HUDEP-2 (cell line): ENCODE results near the gene GDNF.
A peak's percentile ranks its signal among the peaks of the same experiment; 100 is the strongest.
"Not testable (repeated sequence)": the region's sequence is repeated elsewhere in the genome, so short reads cannot be mapped to it uniquely, and the experiment has no call there.

Experiments used
- DNase-seq, 76 experiments: peaks; one replicate each; lab custom pipeline; 2025; ENCODE audit not compliant: unreplicated experiment in 76 of 76; lab: John Stamatoyannopoulos, UW

GDNF gene

GRCh38 chr5:37839407-37840052 lies at the start of gene GDNF:
Gene GDNF, minus strand, starts transcription at chr5:37840041. Its CDS starts 5,245 bp downstream, at chr5:37834796.
- DNase-seq: peak in 6 of 76 experiments; percentile 5 to 22 (median 10)

GRCh38 chr5:37888476-37888875 lies 48.6 kb upstream of the GDNF start:
- no peak for DNase-seq

GRCh38 chr5:37886242-37886905 lies 46.5 kb upstream of the GDNF start:
- DNase-seq: no peak

GRCh38 chr5:37882636-37883035 lies 42.8 kb upstream of the GDNF start:
- DNase-seq: no peak

- no peak for DNase-seq
These were observed 41.5 kb upstream of the GDNF start for GRCh38 chr5:37881359-37881758.

- DNase-seq: no peak
These were observed 37.1 kb upstream of the GDNF start for GRCh38 chr5:37876943-37877342.

GRCh38 chr5:37876245-37876644 lies 36.4 kb upstream of the GDNF start:
- DNase-seq: no peak

GRCh38 chr5:37875051-37875787 lies 35.4 kb upstream of the GDNF start:
- DNase-seq: no peak

- no peak for DNase-seq
These were observed 34.1 kb upstream of the GDNF start for GRCh38 chr5:37873988-37874387.

- no peak for DNase-seq
These were observed 31.4 kb upstream of the GDNF start for GRCh38 chr5:37871023-37871815.

- no peak for DNase-seq
These were observed 29.4 kb upstream of the GDNF start for GRCh38 chr5:37869216-37869615.

- no peak for DNase-seq
These were observed 27.8 kb upstream of the GDNF start for GRCh38 chr5:37867654-37868053.

GRCh38 chr5:37862907-37863306 lies 23.1 kb upstream of the GDNF start:
- DNase-seq: not testable (repeated sequence)

GRCh38 chr5:37860206-37860605 lies 20.4 kb upstream of the GDNF start:
- DNase-seq: no peak

GRCh38 chr5:37859805-37860204 lies 20.0 kb upstream of the GDNF start:
- DNase-seq: no peak

- no peak for DNase-seq
These were observed 18.4 kb upstream of the GDNF start for GRCh38 chr5:37858250-37858649.

GRCh38 chr5:37857696-37858095 lies 17.9 kb upstream of the GDNF start:
- no peak for DNase-seq

- no peak for DNase-seq
These were observed 15.6 kb upstream of the GDNF start for GRCh38 chr5:37855438-37855837.

- DNase-seq: no peak
These were observed 11.5 kb upstream of the GDNF start for GRCh38 chr5:37851305-37851704.

GRCh38 chr5:37850226-37850865 lies 10.5 kb upstream of the GDNF start:
- no peak for DNase-seq

- no peak for DNase-seq
These were observed 9.8 kb upstream of the GDNF start for GRCh38 chr5:37849641-37850040.
